H1 (cell line): ENCODE results near the gene NR3C2.

ENCODE experiments used
- CTCF ChIP-seq, 3 experiments: IDR thresholded peaks; 1 replicate in 2 of 3; 2 replicates in 1 of 3; pipeline versions ENCODE4 v1.5.1 to v1.6.1; 2011; ENCODE audit warnings: low read length in 3 of 3, mild to moderate bottlenecking in 3 of 3, inconsistent platforms in 2 of 3, low read depth in 1 of 3, moderate library complexity in 1 of 3; ENCODE audit not compliant: insufficient read depth in 1 of 3; ENCODE audit errors: control extremely low read depth in 1 of 3
- EP300 ChIP-seq, 2 experiments: IDR thresholded peaks; 1 replicate in 1 of 2; 2 replicates in 1 of 2; pipeline ENCODE4 v1.6.1; 2011 to 2012; ENCODE audit warnings: low read depth in 2 of 2, low read length in 2 of 2, mild to moderate bottlenecking in 2 of 2, borderline replicate concordance in 1 of 2, inconsistent platforms in 1 of 2, moderate library complexity in 1 of 2
- EZH2 ChIP-seq: fragments of 200-600 bp; sonication (generic); IDR thresholded peaks from 2 replicates; pipeline ENCODE4 v1.7.1; 2012; ENCODE audit warnings: low read depth, mild to moderate bottlenecking, moderate library complexity, low read length, inconsistent platforms; ENCODE audit not compliant: severe bottlenecking
- GABPA ChIP-seq: IDR thresholded peaks from 2 replicates; pipeline ENCODE4 v1.6.1; 2011; ENCODE audit warnings: mild to moderate bottlenecking, low read length, moderate library complexity, borderline replicate concordance; ENCODE audit not compliant: insufficient read depth
- POLR2A ChIP-seq, 2 experiments: IDR thresholded peaks; 1 replicate in 1 of 2; 2 replicates in 1 of 2; pipeline ENCODE4 v1.6.1; 2011; ENCODE audit warnings: low read depth in 2 of 2, low read length in 2 of 2, mild to moderate bottlenecking in 2 of 2; ENCODE audit errors: control extremely low read depth in 1 of 2
- RFX5 ChIP-seq: IDR thresholded peaks from 2 replicates; pipeline ENCODE4 v1.6.1; 2011; ENCODE audit warnings: low read depth, low read length, improper control_type of control experiment, borderline replicate concordance
- TAF1 ChIP-seq: IDR thresholded peaks from 2 replicates; pipeline ENCODE4 v1.6.1; 2011; ENCODE audit warnings: mild to moderate bottlenecking, low read depth, low read length

GRCh38 chr4:148396986-148397673 is 45.1 kb downstream of the NR3C2 start:
- TF ChIP-seq CTCF (IDR thresholded peaks at IDR 0.05; ENCODE audit: control extremely low read depth in 1 of 3, insufficient read depth in 1 of 3, low read depth in 1 of 3, low read length in 3 of 3) (no peak), TAF1 (no peak), GABPA (no peak), RFX5 (no peak), EP300 (IDR thresholded peaks at IDR 0.05; ENCODE audit: borderline replicate concordance in 1 of 2, low read depth in 2 of 2, low read length in 2 of 2) (no peak), POLR2A (IDR thresholded peaks at IDR 0.05; ENCODE audit: control extremely low read depth in 1 of 2, low read depth in 2 of 2, low read length in 2 of 2) (no peak), EZH2 (no peak)
